ENCODE data around the gene SUMF1. TPM values are rescaled to one million over a fixed set of nuclear protein-coding genes. Genes with fewer than 3 reads are reported as not detected.

SUMF1 gene
- total RNA-seq, 6 experiments from 2014 or later = 15.9 to 32.4 (median 21.3) TPM

- DNase-seq (no peak), ATAC-seq (no peak)
- peaks cover 0 to 7% (median 0%) of the 10 kb centered on the region in 4 donors for H3K4me1 ChIP-seq
- H3K27me3 ChIP-seq = no peaks in the 10 kb centered on the region
- H3K4me3 ChIP-seq = no peak overlapping the region
- H3K27ac ChIP-seq = no peak overlapping the region
- TF ChIP-seq POLR2A (IDR thresholded peaks at IDR 0.05) (no peak), CTCF (IDR thresholded peaks at IDR 0.05) (no peak)
- H3K36me3 ChIP-seq = no peaks in the 10 kb centered on the region
- 100% methylated on average over 1 of the region's 5 CpGs for WGBS (ENCODE audit: insufficient coverage, low coverage, low lambda C conversion rate, missing lambda C conversion rate)
- no peaks in the 10 kb centered on the region for H3K9me3 ChIP-seq
- intact Hi-C loops (cut with DNase I) = no loop called here
These were observed 128.3 kb downstream of the SUMF1 start for GRCh38 chr3:4338751-4339150.

GRCh38 chr3:4336850-4337546, 130.1 kb downstream of the SUMF1 start:
- TF ChIP-seq POLR2A (IDR thresholded peaks at IDR 0.05) (no peak), CTCF (IDR thresholded peaks at IDR 0.05) (no peak)
- Histone ChIP-seq H3K4me3 (no peak overlapping the region), H3K27me3 (no peaks in the 10 kb centered on the region), H3K27ac (no peak overlapping the region), H3K36me3 (no peaks in the 10 kb centered on the region), H3K4me1 (peaks cover 0 to 9% (median 4%) of the 10 kb centered on the region in 4 donors), H3K9me3 (no peaks in the 10 kb centered on the region)
- intact Hi-C loops (cut with DNase I) = no loop called here
- ATAC-seq (no peak), DNase-seq (no peak)
- 66% methylated on average over 3 of the region's 3 CpGs for WGBS (ENCODE audit: insufficient coverage, low coverage, low lambda C conversion rate, missing lambda C conversion rate)

- Histone ChIP-seq H3K27ac (no peak overlapping the region), H3K4me3 (no peak overlapping the region), H3K4me1 (peaks cover 0 to 9% (median 4%) of the 10 kb centered on the region in 4 donors), H3K9me3 (no peaks in the 10 kb centered on the region), H3K27me3 (no peaks in the 10 kb centered on the region), H3K36me3 (no peaks in the 10 kb centered on the region)
- TF ChIP-seq POLR2A (IDR thresholded peaks at IDR 0.05) (no peak), CTCF (IDR thresholded peaks at IDR 0.05) (no peak)
- DNase-seq (no peak), ATAC-seq (no peak)
- 62% methylated on average over 5 of the region's 5 CpGs for WGBS (ENCODE audit: insufficient coverage, low coverage, low lambda C conversion rate, missing lambda C conversion rate)
- intact Hi-C loops (cut with DNase I) = no loop called here
These were observed 131.1 kb downstream of the SUMF1 start for GRCh38 chr3:4335840-4336562.

- Histone ChIP-seq H3K4me1 (peaks cover 0 to 15% (median 4%) of the 10 kb centered on the region in 4 donors), H3K4me3 (no peak overlapping the region), H3K36me3 (no peaks in the 10 kb centered on the region), H3K27ac (no peak overlapping the region), H3K9me3 (no peaks in the 10 kb centered on the region), H3K27me3 (no peaks in the 10 kb centered on the region)
- WGBS (ENCODE audit: insufficient coverage, low coverage, low lambda C conversion rate, missing lambda C conversion rate) = 26% methylated on average over 1 of the region's 1 CpG
- no peak for DNase-seq
- intact Hi-C loops (cut with DNase I) = no loop called here
- peak; percentile 14 to 34 (median 26) for TF ChIP-seq CTCF (IDR thresholded peaks at IDR 0.05)
- TF ChIP-seq POLR2A (IDR thresholded peaks at IDR 0.05) = no peak
- peak; percentile 33 to 59 (median 46) for ATAC-seq
These were observed 132.5 kb downstream of the SUMF1 start for GRCh38 chr3:4334548-4334947.
